ENCODE data around the gene ARID3A.
"Not testable (repeated sequence)": the region's sequence is repeated elsewhere in the genome, so short reads cannot be mapped to it uniquely, and the experiment has no call there.

The ARID3A gene

DNA sequence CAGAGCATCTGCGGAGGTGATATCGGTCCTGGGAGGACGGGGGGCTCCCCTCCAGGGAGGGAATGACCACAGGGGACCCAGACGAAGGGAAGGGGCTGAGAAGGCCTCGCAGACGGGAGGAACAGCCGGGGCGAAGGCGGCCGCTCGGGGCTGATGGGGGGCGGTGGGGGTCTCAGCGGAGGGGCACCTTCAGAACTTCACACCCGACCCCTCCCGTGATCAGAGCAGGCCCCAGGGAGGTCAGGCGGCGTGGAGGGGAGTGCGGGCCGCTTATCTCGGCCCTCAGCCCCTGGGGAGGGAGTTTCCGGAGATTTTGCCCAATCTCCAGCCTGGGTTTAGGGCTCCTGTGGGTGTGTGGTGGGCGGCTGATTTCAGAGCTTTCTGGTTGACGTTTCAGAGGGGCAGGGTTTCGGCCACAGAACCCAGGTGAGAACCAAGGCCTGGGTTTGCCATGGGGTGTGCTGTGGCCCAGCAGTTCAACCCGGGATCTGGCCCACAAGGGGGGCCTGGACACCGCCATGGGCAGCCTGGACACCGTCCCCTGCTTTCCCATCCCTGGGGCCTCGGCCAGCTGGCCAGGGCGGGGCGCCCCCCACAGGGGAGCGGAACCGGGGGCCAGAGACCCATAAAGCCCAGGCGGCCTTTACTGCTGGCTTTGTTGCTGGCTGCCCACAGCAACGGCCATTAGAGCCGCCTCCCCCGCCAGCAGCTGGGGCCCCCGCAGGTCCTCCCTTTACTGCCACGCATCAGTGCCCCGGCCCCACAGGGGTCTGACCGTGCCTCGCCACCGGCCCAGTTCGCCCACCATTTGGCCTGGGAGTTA, 29.0 kb downstream of the ARID3A start:
- in situ Hi-C loops (cut with MboI; ENCODE audit: low pct_unique_long_range_greater_than_20kb, low sequenced_read_pairs), result no loop called here
- no peak for DNase-seq

DNA sequence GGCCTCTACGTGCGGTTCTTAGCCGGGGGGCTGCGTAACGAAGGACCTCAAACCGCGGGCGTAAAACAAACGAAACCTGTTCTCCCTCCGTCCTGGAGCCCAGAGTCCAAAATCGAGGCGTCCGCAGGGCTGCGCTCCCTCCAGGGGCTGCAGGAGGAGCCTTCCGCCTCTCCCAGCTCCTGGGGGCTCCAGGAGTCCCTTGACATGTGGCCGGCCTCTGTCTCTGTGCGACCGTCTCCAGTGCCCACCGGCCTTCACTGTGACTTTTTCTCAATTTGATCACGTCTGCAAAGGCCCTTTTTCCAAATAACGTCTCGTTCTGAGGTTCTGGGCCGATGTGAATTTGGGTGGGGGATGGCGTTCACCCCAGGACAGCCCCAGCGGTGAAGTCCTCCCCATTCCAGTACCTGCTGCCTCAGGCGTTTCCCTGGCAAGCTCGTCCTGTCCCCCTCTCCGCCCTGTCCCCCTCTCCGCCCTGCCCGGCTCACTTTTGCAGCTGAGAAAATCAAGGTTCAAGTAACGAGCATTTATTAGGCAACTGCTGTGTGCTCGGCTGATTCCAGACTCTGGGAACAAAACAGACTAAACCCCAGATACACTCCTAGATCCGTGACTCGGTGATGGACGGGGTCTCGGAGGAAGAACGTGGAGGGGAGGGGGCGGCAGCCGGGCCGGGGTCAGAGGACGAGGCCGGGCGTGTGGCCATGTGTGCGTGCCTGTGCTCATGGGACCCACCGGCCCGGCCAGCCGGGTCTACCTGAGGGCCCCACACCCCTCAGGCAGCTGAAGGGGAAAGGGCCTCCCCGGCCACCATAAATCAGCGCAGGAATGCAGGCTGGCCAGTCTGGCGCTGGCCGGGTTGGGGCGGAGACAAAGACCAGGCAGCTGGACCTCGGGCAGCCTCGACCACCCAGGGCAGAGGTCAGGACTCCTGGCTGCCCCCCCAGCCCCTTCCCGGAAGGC, 30.2 kb downstream of the ARID3A start:
- no peak for DNase-seq
- in situ Hi-C loops (cut with MboI; ENCODE audit: low pct_unique_long_range_greater_than_20kb, low sequenced_read_pairs), result no loop called here

DNA sequence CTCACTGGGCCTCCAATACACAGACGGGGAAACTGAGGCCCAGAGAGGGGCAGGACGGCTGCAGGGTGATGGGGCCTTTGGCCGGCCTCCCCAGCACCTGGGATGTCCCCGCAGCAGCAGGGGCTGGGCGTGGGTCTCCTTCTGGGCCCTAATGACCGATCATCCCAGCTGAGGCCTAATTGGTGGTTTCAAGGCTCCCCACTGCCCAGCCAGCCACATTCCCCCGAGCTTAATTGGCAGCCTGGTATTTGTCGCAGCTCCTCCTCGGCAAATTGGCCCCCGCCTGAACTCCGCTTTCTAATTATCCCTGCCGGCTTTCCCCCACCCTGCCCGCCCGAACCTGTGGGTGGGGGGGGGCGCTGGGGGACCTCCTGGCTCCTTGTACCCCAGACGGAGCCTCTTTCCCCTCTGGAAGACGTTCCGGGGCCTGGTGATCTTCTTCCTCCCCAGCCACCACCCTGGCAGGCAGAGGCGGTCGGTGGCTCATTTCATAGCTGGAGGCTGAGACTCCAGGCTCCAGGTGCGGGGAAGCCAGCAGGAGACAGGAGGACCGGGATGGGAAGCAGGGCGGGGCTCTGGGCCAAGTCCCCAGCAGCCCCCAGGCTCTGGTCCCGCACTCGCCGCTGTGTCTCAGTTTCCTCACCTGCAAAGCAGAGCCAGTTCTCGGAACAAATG, 31.1 kb downstream of the ARID3A start:
- DNase-seq, result no peak
- in situ Hi-C loops (cut with MboI; ENCODE audit: low pct_unique_long_range_greater_than_20kb, low sequenced_read_pairs), result no loop called here

DNA sequence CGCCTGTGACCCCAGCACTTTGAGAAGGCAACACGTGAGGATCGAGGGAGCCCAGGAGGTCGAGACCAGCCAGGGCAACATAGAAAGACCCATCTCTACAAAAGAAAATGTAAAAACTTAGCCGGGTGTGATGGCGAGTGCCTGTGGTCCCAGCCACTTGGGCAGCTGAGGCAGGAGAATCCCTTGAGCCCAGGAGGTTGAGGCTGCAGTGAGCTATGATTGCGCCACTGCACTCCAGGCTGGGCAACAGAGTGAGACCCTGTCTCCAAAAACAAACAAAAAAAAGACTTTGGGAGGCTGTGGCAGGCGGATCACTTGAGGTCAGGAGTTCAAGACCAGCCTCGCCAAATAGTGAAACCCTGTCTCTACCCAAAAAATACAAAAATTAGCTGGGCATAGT, 31.7 kb downstream of the ARID3A start:
- DNase-seq; in situ Hi-C loops (cut with MboI; ENCODE audit: low pct_unique_long_range_greater_than_20kb, low sequenced_read_pairs): not testable (repeated sequence)

DNA sequence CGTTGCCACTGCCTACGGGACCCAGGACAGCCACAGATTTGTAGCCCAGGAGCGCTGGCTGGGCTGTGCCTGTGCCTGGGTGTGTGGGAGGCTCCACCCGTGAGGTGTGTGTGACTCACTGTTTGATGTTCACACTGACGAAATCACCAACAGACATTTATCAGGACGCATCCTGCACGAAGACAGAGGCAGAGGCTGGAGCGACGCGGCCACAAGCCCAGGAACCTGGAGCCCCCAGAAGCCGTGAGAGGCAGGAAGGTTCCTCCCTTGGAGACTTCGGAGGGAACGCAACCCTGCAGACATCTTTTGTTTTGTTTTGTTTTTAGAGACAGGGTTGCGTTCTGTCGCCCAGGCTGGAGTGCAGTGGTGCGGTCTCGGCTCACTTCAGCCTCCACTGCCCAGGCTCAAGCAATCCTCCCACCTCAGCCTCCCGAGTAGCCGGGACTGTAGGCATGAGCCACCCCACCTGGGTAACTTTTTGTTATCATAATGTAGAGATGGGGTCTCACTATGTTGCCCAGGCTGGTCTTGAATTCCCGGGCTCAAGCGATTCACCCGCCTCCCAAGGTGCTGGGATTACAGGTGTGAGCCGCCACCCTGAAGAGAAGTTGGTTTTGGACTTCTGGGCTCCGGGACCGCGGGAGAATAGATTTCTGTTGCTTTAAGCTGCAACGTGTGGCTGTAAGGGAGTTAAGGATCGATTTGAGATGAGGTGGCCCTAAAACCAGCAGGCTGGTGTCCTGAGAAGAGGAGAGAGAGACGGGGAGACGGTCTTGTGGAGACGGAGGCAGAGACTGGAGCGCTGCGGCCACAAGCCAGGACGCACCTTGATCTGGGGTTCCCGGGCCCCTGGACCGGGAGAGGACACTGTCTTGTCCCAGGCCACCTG, 33.4 kb downstream of the ARID3A start:
- in situ Hi-C loops (cut with MboI; ENCODE audit: low pct_unique_long_range_greater_than_20kb, low sequenced_read_pairs), result no loop called here
- peak; percentile 30 for DNase-seq

DNA sequence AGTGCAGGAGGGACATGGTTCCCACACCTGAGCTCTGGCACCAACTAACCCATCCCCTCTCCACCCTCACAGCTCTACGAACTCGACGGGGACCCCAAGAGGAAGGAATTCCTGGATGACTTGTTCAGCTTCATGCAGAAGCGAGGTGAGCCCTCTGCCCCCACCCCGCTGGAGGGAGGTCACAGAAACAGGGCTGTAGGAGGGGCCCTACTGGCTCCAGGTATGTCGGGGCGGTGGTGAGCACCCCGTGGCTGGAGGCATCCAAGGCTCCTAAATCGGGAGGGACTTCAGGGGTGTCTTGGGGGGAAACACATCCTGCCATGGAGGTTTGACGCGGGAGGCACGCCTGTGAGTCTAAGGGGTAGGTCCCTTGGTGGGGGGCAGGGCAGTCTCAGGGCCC, 34.2 kb downstream of the ARID3A start:
- DNase-seq, result no peak

DNA sequence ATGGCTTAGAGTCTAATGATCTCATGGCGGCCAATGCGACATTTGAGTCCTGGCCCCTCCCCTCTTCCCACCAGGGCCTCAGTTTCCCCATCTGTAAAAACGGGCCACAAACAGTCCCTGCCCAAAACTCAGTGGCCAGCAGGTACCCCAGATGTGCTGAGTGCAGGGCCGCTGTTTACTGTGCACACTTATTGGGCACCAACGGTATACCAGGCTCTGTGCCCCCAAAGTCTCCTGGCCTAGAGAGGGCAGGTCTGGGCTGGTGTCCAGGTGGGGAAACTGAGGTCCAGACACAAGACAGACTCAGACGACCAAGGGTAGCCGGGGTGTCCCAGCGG, 34.7 kb downstream of the ARID3A start:
- in situ Hi-C loops (cut with MboI; ENCODE audit: low pct_unique_long_range_greater_than_20kb, low sequenced_read_pairs), result no loop called here
- DNase-seq, result no peak

More for the DNA sequence above, 34.2 kb downstream of the ARID3A start:
- in situ Hi-C loops (cut with MboI; ENCODE audit: low pct_unique_long_range_greater_than_20kb, low sequenced_read_pairs), result no loop called here

DNA sequence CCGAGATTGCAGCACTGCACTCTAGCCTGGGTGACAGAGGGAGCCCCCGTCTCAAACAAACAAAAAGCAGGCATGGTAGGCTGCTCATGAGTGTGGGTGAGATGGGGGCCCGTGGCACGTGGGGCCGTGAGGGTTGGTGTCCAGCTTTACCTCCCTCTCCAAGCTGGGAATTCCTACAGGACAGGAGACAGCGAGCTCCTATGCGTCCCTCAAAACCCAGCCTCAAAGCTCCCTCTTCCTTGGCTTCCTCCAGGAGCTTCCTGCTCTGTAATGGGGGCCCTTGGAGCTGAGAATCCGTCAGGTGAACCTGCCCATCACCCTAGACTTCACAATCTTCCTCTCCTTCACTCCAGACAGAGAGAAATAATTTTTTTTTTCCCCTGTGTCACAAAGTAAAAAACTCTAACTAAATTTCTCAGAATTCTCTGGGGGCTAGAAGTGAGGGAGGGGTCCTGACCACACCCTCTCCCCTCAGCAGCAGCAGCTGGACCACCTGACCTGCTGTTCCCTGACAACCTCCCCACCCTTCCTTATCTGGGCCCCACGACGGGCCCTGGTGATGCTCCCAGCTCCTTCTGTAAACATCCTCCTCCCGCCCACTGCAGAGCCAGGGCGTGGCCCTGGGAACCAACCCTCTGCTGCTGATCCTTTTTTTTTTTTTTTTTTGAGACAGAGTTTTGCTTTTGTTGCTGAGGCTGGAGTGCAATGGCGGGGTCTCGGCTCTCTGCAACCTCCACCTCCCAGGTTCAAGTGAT, 36.2 kb downstream of the ARID3A start:
- in situ Hi-C loops (cut with MboI; ENCODE audit: low pct_unique_long_range_greater_than_20kb, low sequenced_read_pairs), result no loop called here
- DNase-seq, result no peak

DNA sequence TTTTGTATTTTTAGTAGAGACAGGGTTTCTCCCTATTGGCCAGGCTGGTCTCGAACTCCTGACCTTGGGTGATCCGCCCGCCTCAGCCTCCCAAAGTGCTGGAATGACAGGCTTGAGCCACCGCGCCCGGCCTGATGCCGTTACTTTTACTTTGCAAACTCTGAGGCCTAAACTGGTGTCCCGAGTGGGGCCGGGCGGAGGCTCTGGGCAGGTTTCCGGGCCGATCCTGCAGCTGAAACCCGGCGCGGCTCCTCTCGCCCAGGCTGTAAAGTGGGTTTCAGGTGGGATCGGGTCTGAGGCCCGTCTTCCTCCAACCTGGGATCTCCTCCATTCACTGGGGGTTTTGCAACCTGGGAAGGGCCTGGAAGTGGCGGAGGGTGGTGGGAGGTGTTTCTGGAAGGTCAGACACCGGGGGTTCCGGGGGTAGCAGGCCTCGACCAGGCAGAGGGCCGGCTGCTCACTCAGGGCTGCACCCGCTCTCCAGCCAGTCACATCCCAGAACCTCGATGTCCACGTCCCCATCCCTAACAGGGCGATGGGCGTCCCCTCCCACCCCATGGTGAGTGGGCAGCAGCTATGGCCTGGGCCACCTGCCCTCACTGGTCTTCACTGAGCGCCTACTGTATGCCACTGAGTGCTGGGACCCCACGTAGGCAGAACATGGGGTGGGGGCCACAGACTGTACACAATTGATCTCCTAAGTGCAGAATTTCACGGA, 37.0 kb downstream of the ARID3A start:
- in situ Hi-C loops (cut with MboI; ENCODE audit: low pct_unique_long_range_greater_than_20kb, low sequenced_read_pairs), result no loop called here
- DNase-seq, result no peak

DNA sequence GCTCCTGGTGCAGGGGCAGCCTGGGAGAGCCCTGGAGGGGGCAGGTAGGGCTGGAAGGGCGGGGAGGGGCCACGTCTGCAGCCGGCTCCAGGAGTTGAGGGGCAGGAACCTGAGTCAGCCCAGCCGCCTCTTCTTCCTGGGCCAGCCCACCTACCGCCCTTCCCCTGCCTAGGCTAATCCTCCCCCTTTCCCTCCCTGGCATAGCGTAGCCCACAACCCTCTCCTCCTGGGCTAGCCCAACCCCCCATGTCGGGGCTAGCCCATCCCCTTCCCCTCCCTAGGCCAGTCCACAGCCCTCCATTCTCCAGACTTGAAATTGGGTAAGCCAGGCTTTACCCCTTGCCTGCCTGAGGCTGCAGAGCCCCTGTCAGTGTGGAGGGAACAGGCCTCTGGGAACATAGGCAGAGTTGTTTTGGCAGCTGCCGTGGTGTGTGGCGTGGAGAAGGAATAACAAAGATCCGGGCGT, 37.7 kb downstream of the ARID3A start:
- in situ Hi-C loops (cut with MboI; ENCODE audit: low pct_unique_long_range_greater_than_20kb, low sequenced_read_pairs), result no loop called here

DNA sequence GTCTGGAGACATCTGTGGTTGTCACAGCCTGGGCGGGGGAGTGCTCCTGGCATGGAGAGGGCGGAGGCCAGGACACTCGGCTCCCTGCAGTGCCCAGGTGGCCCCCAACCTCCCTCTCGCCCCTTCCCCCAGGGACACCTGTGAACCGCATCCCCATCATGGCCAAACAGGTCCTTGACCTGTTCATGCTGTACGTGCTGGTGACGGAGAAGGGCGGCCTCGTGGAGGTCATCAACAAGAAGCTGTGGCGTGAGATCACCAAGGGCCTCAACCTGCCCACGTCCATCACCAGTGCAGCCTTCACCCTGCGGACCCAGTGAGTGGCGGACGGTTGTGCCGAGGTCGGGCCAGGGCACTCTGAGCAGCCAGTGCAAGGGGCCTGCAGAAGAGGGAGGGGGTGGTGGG, 38.3 kb downstream of the ARID3A start:
- no peak for DNase-seq

More for the DNA sequence above, 37.7 kb downstream of the ARID3A start:
- no peak for DNase-seq

DNA sequence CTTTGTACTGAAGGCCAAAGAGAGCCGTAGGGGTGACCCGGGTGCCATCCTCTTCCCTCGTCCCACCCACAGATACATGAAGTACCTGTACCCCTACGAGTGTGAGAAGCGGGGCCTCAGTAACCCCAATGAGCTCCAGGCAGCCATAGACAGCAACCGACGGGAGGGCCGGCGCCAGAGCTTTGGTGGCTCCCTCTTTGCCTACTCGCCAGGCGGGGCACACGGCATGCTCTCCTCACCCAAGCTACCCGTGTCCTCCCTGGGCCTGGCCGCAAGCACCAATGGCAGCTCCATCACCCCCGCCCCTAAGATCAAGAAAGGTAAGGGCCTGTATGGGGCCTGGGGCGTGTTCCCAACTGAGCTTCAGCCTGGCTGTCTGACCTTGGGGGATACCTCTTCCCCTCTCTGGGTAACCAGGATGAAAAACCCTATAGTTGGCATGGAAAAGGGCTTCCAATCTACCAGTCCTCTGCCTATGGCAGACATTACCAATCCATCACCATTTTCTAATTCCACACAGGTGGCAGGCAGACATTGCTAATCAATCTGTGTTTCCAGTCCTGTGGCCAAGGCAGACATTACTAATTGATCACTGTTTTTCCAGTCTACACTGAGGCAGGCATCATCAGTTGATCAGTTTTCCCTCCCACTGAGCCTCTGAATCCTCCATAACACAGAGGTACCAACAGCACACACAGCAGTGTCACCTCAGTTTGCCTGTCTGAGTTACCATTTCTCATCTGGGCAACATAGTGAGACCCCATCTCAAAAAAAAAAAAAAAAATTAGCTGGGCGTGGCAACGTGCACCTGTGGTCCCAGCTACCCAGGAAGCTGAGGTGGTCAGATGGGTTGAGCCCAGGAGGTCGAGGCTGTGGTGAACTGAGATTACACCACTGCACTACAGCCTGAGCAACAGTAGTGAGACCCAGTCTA, 39.2 kb downstream of the ARID3A start:
- in situ Hi-C loops (cut with MboI; ENCODE audit: low pct_unique_long_range_greater_than_20kb, low sequenced_read_pairs), result no loop called here
- DNase-seq, result no peak

More for the DNA sequence above, 38.3 kb downstream of the ARID3A start:
- in situ Hi-C loops (cut with MboI; ENCODE audit: low pct_unique_long_range_greater_than_20kb, low sequenced_read_pairs), result no loop called here

DNA sequence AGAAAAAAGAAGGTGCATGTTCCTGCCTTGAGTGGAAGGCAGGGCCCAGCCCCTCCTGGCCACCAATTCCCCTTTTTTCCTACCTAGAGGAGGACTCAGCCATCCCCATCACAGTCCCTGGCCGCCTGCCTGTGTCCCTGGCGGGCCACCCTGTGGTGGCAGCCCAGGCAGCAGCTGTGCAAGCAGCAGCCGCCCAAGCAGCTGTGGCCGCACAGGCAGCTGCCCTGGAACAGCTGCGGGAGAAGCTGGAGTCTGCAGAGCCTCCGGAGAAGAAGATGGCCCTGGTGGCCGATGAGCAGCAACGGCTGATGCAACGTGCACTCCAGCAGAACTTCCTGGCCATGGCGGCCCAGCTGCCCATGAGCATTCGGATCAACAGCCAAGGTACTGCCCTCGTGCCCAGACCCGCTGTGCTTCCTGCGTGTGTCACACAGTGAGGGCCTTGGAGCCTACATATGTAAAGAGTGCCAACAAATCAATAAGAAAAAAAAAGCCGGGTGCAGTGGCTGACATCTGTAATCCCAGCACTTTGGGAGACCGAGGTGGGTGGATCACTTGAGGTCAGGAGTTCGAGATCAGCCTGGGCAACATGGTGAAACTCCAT, 40.8 kb downstream of the ARID3A start:
- no peak for DNase-seq
- in situ Hi-C loops (cut with MboI; ENCODE audit: low pct_unique_long_range_greater_than_20kb, low sequenced_read_pairs), result no loop called here

DNA sequence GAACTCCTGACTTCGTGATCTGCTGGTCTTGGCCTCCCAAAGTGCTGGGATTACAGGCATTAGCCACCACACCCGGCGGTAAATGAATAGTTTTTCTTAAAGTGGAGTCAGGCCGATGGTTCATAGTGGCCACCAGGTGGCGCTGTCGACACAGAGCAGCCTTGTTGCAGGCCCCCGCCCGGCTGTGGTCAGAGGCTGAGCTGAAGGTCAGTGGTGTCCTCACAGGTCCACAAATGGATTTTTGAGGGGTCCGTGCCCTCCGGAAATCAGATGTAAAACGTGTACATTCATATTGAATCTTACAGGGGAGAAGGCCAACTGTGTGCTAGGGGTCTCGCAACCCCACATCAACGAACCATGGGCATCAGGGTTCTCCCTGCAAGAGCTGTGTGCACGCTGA, 44.9 kb downstream of the ARID3A start:
- in situ Hi-C loops (cut with MboI; ENCODE audit: low pct_unique_long_range_greater_than_20kb, low sequenced_read_pairs), result no loop called here
- no peak for DNase-seq

DNA sequence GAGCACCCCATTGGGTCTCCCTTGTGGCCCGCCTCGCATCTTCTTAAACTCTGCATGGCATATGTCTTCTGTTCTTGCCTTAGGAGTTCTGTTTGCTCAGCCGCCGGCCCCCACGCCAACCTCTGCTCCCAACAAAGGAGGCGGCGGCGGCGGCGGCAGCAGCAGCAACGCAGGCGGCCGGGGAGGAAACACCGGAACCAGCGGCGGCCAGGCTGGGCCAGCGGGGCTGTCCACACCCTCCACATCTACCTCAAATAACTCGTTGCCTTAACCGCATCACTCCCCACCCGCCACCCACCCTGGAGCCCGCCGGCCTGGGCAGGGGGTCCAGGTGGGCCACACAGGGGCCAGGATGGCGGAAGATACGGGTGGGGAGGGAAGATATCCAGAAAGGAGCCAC, 46.0 kb downstream of the ARID3A start:
- in situ Hi-C loops (cut with MboI; ENCODE audit: low pct_unique_long_range_greater_than_20kb, low sequenced_read_pairs), result no loop called here

DNA sequence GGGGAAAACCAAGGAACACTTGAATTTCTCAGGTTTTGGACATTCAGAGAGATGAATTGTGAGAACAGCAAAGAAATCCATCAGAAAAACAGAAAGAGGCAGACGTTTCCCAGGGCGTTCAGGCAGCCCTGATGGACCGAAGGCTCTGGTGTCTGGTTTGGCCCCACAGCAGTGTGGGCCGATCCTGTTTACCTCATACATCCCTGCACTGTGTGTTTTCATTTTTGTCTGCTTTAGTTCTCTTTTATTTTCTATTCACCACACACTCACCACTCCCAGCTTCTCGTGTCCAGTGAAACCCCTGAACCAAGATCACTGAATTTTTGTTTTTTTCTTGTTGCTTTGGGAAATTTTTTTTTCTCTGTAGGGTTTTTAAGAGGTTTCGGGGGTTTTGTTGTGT, 46.4 kb downstream of the ARID3A start:
- in situ Hi-C loops (cut with MboI; ENCODE audit: low pct_unique_long_range_greater_than_20kb, low sequenced_read_pairs), result no loop called here
- no peak for DNase-seq

More for the DNA sequence above, 46.0 kb downstream of the ARID3A start:
- DNase-seq, result no peak

All from KBM-7 (cell line).